GM19238 (cell line): ENCODE data around the gene ARMC8.
"Not testable (repeated sequence)": the region's sequence is repeated elsewhere in the genome, so short reads cannot be mapped to it uniquely, and the experiment has no call there.

Source experiments
- DNase-seq: peaks from one replicate; pipeline ENCODE4 v3.0.0; 2011; ENCODE audit warnings: low spot score; ENCODE audit not compliant: insufficient read length

ARMC8 gene

GRCh38 chr3:138187296-138188012 lies at the start of gene ARMC8:
TSS of gene ARMC8 (plus strand) at chr3:138187301. CDS start at chr3:138187555, 254 bp downstream.
- DNase-seq: peak; percentile 55

DNA sequence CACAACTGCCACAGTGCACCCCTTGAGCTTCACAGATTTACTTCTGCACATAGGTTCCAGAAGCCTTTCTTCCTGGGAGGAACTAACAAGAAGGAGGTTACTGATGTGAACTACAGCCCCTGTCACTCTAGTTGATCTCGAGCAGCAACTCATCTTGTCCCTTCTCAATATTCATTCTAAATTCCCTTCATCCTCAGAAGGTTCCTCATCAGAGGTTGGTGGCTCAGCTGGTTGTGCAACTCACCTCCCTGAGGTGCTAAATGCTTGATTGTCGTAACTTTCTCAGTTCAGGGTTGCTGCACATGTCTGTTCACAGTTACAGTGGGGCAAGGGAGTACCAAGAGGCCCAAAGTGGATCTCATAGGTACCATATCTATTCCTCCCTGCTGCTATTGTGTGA lies 49.2 kb upstream of the ARMC8 start:
- no peak for DNase-seq

DNA sequence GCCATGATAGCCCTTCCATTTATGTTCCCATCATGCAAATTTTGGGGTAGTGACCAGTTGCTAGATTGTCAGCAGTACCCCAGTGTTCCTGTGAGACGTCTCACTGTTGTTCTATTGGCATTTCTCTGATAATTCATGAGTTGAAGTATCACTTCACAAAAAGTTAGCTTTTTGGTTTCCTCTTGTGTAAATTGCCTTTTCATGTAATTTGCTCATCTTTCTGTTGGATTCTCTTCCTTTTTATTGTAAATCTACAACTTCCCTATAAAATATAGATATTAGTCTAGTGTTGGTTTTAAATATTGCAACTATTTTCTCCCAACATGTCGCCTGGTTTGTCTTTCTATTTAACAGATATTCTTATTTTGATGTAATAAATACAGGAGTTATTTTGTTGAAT lies 47.4 kb upstream of the ARMC8 start:
- DNase-seq: no peak

GRCh38 chr3:138140940-138141339 lies 46.2 kb upstream of the ARMC8 start:
- no peak for DNase-seq

GRCh38 chr3:138142181-138142580 lies 44.9 kb upstream of the ARMC8 start:
- DNase-seq: not testable (repeated sequence)

- DNase-seq: no peak
These were observed 38.6 kb upstream of the ARMC8 start for GRCh38 chr3:138148503-138148902.

GRCh38 chr3:138154534-138154933 lies 32.6 kb upstream of the ARMC8 start:
- no peak for DNase-seq

DNA sequence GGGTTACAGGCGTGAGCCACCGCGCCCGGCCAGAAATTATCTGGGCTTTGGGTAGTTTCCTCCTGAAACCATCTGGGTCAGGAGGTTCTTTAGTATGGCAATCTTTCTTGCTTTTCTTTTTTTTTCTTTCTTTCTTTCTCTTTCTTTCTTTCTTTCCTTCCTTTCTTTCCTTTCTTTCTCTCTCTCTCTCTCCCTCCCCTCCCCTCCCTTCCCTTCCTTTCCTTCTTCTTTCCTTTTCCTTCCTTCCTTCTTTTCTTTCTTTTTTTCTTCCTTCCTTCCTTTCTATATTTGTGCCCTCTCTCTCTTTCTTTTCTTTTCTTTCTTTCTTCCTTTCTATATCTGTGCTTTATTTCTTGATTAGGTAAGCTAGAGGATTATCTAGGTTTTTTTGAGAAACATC lies 29.4 kb upstream of the ARMC8 start:
- DNase-seq: no peak

DNA sequence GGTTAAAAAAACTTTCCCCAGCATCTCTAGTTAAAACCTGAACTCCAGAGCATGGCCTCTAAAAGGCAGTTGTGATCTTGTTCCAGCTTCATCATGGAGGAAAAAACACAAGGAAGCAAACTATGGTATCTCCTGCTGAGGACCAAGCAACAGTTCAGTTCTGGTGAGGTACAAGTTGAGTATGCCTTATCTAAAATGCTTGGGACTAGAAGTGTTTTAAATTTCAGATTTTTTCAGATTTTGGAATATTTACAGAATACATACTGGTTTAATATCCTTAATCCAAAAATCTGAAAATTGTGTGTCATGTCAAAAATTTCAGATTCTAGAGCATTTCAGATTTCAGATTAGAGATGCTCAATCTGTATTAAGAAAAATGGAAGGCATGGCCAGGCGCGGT lies 22.0 kb upstream of the ARMC8 start:
- no peak for DNase-seq

DNA sequence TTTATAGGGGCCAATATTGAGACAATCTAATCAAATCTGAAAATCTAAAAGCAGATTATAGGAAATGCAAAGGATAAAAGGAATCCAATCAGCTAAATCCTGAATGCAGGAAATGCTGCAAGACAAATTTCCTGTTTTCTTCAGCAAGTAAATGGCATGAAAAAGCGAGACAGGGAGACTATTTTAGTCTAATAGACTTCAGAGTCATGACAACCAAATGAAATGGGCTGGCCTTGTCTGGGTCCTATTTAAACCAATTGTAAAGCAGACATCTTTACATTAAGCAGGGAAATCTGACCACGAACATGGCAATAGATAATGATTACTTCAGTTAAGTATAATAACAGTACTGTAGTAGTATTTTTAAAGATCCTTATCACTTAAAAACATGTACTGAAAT lies 14.5 kb upstream of the ARMC8 start:
- no peak for DNase-seq

DNA sequence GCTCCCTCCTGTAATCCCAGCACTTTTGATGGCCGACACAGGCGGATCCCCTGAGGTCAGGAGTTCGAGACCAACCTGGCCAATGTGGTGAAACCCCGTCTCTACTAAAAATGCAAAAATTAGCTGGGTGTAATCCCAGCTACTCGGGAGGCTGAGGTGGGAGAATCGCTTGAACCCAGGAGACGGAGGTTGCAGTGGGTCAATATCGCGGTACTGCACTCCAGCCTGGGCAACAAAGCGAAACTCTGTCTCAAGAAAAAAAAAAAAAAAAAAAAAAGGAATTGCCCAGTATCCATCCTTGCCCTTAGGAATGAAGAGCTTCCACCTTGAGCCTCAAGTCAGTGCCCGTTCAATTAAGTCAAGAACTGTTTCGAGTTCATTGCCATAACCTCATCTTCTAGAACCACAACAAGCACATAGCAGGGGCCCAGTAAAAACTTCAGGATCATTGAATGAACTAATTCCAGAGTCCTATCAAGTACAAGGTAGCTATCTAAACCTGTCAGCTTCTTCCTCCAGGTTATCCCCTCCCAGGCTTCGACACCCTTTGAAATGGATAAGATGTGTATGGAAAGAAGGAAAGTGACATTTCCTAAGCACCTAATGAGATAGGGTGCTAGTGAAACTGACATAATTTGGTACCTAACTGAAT lies 13.2 kb upstream of the ARMC8 start:
- DNase-seq: no peak

- peak; percentile 46 for DNase-seq
These were observed 12.5 kb upstream of the ARMC8 start, which contains the start of gene DBR1 for GRCh38 chr3:138174421-138175131. TSS of gene DBR1 (minus strand) at chr3:138174921. CDS start at chr3:138174795, 126 bp downstream.

- DNase-seq: no peak
These were observed 6.6 kb upstream of the ARMC8 start for GRCh38 chr3:138180375-138181029.

GRCh38 chr3:138184994-138185393 lies 2.1 kb upstream of the ARMC8 start:
- no peak for DNase-seq

GRCh38 chr3:138186221-138186620 lies 880 bp upstream of the ARMC8 start:
- no peak for DNase-seq

GRCh38 chr3:138186803-138187295 lies 252 bp upstream of the ARMC8 start:
- peak; percentile 91 for DNase-seq

DNA sequence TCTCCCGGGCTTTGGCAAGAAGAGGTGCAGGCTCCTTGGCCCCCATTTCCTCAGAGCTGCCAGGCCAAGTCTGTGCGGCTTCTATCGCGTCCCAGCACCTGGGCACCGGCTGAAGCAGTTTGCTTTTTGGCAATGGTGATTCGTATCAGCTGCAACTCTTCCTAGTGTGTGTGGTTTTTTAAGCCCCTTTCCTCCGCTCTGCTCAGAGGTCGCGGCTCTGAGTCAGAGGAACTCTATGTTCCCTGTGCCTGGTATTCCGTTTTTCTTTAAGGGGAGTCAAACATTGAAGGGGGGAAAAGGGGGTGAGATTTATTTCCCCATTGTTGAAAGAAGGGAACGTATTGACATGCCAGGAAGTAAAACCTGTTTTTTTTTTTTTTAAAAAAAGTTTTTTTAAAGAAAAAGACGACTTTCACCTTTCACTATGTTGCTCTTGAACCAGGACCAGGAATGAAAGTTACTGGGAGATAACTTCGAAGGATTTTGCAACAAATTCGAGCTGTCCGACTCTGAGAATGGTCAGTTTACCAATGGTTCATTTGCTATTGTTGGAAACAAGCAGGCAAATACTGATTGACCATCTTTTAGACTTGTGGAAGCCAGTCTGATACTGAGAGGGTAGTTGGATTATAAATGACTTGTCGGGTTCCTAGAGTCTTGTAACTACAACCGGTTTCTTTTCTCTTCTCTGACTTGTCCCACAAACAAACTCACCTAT lies 1.1 kb downstream of the ARMC8 start:
- peak; percentile 34 for DNase-seq

- DNase-seq: no peak
These were observed 8.4 kb downstream of the ARMC8 start for GRCh38 chr3:138195481-138195880.

- DNase-seq: no peak
These were observed 8.9 kb downstream of the ARMC8 start for GRCh38 chr3:138196023-138196422.

- DNase-seq: no peak
These were observed 10.0 kb downstream of the ARMC8 start for GRCh38 chr3:138197058-138197457.

DNA sequence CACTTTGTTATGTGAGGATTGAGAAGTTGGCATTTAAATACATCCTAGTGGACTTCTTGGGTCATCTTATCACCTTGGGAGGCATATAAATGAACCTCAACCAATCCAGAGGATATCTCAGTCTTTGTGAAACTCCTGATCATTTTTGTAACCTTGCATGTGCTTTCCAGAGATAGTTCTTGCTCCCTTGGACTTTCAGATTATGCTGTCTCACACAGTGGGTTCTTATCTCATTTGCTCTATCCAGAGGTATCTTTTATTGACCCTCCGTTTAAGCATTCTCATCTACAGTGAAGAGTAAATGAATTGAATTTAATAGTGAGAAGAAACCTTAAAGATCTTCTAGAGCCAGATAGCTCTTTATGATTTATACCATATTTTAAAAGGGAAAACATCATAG lies 10.4 kb downstream of the ARMC8 start:
- DNase-seq: no peak
